Rectal smooth muscle tissue (tissue), 1 donor: ENCODE data around the gene TSHB.
"Not testable (repeated sequence)": the region's sequence is repeated elsewhere in the genome, so short reads cannot be mapped to it uniquely, and the experiment has no call there.

Source experiments
- H3K27ac ChIP-seq: one replicate; pipeline ENCODE4 v1.7.0; 2013; ENCODE audit warnings: low read depth, low read length, inconsistent platforms
- H3K27me3 ChIP-seq: one replicate; pipeline ENCODE4 v1.7.0; 2013; ENCODE audit warnings: low read length; ENCODE audit not compliant: control insufficient read depth, insufficient read depth
- H3K36me3 ChIP-seq: one replicate; pipeline ENCODE4 v1.7.0; 2013; ENCODE audit warnings: low read length; ENCODE audit not compliant: control insufficient read depth, insufficient read depth
- H3K4me1 ChIP-seq: one replicate; pipeline ENCODE4 v1.7.0; 2013; ENCODE audit warnings: low read length; ENCODE audit not compliant: control insufficient read depth, insufficient read depth
- H3K4me3 ChIP-seq: one replicate; pipeline ENCODE4 v1.7.0; 2013; ENCODE audit warnings: low read length
- H3K9ac ChIP-seq: one replicate; pipeline ENCODE4 v1.7.0; 2013; ENCODE audit warnings: low read length

TSHB gene

DNA sequence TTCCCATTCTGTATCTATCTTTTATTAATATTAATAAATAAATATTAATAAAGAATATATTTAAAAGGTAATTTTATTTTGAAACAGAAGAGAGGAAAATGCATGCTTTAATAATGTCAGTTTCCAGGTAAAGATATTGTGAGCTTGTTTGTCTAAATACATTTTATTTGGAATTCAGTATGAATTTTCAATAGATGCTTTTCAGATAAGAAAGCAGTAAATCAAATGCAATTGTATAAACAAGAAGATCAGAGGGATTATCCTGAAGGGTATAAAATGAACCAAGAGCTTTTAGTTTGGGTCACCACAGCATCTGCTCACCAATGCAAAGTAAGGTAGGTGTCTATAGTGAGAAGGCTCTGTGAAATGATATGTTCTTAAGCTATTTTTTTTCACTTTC, at the start of gene TSHB:
Gene TSHB (plus strand): TSS at position 301 of the 400 bp plus-strand sequence. CDS start 3,537 bp downstream, outside the sequence.
- no peak within 1 kb of the TSS for H3K27ac ChIP-seq
- H3K36me3 ChIP-seq = no peaks in the 10 kb centered on the region
- no peaks in the 10 kb centered on the region for H3K27me3 ChIP-seq

DNA sequence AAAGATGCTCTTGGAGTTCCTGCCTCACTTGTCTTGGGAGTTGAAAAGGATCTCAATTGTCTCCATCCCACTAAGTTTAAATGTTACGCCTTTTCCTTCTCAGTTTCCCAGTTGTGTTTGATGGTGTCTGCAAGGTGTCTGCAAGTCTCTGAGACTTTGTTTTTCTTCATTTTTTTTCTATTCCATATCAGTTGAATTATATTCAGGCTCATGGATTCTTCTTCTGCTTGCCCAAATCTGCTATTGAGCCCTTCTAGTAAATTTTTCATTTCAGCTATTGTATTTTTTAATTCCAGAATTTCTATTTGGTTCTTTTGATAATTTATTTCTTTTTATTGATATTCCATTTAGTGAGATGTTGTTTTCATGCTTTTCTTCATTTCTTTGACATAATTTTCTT, 47.4 kb upstream of the TSHB start:
- no peaks in the 10 kb centered on the region for H3K27me3 ChIP-seq
- no peak overlapping the region for H3K27ac ChIP-seq
- H3K4me1 ChIP-seq = no peaks in the 10 kb centered on the region
- no peaks in the 10 kb centered on the region for H3K36me3 ChIP-seq
- no peak overlapping the region for H3K9ac ChIP-seq
- H3K4me3 ChIP-seq = no peak overlapping the region

More for the DNA sequence above, at the start of gene TSHB:
- Histone ChIP-seq H3K9ac (no peak within 1 kb of the TSS), H3K4me1 (no peaks in the 10 kb centered on the region), H3K4me3 (no peak within 1 kb of the TSS)

DNA sequence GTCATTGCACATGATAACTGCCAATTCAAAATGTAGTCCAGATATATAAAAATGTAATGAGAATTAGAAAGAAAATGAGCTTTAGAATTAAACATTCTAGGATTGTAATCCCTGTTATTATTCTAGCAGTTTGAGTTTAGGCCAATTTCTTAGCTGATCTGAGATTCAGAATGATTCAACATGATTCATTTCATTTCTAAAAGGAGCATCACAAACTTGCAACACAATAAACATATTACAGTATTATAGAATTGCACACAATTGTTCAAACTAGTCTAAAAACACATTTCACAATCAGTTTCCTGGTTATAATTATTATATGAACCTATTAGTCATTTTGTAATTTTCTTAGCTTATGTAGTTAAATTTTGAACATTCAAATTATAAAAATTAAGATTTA, 43.3 kb upstream of the TSHB start:
- H3K9ac ChIP-seq = no peak overlapping the region
- H3K27ac ChIP-seq = no peak overlapping the region
- H3K4me1 ChIP-seq = no peaks in the 10 kb centered on the region
- no peaks in the 10 kb centered on the region for H3K36me3 ChIP-seq
- H3K4me3 ChIP-seq = no peak overlapping the region
- H3K27me3 ChIP-seq = no peaks in the 10 kb centered on the region

DNA sequence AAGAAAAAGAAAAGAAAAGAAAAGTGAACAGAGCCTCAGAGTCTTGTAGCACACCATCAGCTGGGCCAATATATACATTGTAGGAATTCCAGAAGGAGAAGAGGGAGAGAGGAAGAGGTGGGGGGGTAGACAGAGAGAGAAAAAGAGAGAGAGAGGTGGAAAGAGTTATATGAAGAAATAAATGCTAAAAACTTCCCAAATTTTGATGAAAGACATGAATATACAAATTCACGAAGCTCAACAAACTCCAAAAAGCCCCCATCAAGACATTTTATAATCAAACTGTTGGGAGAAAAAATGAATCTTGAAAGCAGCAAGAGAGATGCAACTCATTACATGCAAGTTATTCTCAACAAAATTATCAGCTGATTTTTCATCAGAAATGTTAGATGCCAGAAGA, 41.5 kb upstream of the TSHB start:
- H3K9ac ChIP-seq = no peak overlapping the region
- H3K4me1 ChIP-seq = no peaks in the 10 kb centered on the region
- H3K27ac ChIP-seq = no peak overlapping the region
- H3K4me3 ChIP-seq = no peak overlapping the region
- no peaks in the 10 kb centered on the region for H3K27me3 ChIP-seq
- H3K36me3 ChIP-seq = no peaks in the 10 kb centered on the region

DNA sequence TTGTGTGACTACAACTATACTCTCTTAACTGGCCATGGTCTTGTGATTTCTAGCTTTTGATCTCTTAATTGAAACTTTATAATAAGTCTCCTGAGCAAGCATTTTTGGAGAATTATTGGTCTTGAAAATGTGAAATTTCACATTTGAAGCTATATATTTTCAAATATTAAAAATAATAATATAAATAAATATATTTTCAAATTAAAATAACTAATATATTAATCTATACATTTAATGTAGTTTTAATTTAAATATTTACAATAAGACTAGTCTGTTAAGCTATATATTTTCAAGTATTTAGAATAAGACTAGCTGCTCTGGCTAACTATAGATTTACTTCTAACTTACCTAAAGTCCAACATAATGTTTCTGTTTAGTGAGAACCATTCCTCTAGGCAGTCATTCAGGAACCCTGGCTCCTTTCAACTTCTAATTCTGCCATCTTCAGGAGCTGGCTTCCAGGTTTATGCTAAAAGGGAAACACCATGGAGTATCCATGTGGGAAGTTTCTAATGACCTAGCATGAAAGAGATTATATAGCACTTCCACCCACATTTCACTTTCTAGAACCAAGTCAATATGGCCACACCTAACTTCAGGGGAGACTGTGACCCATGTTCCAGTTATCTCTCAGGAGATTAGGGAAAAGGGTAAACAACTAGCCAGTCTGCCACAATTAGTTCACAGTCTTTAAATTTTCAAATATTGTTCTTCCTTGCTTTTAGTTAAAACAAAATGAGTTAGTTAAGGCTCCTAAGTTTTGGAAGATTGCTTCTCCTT, 31.9 kb upstream of the TSHB start:
- H3K27me3 ChIP-seq = no peaks in the 10 kb centered on the region
- H3K4me3 ChIP-seq = no peak overlapping the region
- H3K36me3 ChIP-seq = no peaks in the 10 kb centered on the region
- no peaks in the 10 kb centered on the region for H3K4me1 ChIP-seq
- no peak overlapping the region for H3K9ac ChIP-seq
- H3K27ac ChIP-seq = no peak overlapping the region

DNA sequence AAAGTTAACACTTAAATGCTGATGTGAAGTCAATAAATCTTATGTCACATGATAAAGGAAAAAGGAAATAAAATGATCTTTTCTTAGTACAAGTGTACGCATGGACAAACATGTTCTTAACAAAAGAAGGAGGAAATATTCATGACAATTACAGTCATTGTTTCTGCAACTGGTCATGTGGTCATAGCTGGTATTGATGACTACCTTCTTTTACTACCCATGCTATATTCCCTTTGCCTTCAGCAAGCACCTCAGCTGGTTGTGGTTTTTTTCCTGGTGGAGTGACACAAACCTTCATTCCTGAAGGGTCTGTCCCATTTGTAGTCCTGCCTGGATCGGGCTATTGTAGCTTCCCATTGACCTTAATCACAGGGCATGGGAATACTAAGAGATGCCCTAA, 23.4 kb upstream of the TSHB start:
- H3K9ac ChIP-seq = no peak overlapping the region
- no peak overlapping the region for H3K4me3 ChIP-seq
- H3K36me3 ChIP-seq = no peaks in the 10 kb centered on the region
- no peaks in the 10 kb centered on the region for H3K4me1 ChIP-seq
- no peaks in the 10 kb centered on the region for H3K27me3 ChIP-seq
- H3K27ac ChIP-seq = no peak overlapping the region

DNA sequence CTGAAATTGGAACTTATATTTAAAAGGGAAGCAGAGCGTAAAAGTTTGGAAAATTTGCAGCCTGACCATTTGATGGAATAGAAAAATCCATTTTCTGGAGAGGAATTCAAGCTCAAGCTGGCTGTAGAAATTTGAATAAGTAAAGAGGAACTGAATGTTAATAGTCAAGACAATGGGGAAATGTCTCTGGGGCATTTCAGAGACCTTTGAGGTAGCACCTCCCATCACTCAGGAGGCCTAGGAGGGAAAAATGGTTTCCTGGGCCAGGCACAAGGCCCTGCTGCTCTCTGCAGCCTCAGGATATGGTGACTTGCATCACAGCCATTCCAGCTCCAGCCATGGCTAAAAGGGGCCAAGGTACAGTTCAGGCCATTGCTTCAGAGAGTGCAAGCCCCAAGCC, 17.6 kb upstream of the TSHB start:
- Histone ChIP-seq H3K4me1 (no peaks in the 10 kb centered on the region), H3K4me3 (no peak overlapping the region), H3K9ac (no peak overlapping the region), H3K36me3 (no peaks in the 10 kb centered on the region), H3K27me3 (no peaks in the 10 kb centered on the region), H3K27ac (no peak overlapping the region)

DNA sequence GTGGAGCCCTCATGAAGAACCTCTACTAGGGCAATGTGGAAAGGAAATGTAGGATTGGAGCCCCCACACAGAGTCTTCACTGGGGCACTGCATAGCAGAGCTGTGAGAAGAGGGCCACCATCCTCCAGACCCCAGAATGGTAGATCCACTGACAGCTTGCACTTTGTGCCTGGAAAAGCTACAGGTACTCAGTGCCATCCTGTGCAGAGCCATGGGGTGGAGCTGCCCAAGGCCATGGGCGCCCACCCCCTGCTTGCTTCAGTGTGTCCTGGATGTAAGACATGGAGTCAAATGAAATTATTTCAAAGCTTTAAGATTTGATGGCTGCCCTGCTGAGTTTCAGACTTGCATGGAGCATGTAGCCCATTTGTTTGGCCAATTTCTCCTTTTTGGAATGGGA, 17.2 kb upstream of the TSHB start:
- no peaks in the 10 kb centered on the region for H3K4me1 ChIP-seq
- no peaks in the 10 kb centered on the region for H3K36me3 ChIP-seq
- no peak overlapping the region for H3K9ac ChIP-seq
- no peak overlapping the region for H3K4me3 ChIP-seq
- H3K27me3 ChIP-seq = no peaks in the 10 kb centered on the region
- no peak overlapping the region for H3K27ac ChIP-seq

DNA sequence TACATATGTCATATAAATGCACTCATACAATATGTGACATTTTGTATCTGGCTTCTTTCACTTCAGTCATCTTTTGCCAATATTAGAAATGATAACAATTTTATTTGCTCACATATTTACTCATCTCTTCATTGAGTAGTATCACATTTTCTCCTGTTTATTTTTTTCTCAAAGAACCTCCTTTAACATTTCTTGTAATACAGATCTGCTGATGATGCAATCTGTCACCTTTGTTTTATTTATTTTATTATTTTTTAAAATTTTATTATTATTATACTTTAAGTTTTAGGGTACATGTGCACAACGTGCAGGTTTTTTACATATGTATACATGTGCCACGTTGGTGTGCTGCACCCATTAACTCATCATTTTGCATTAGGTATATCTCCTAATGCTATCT, 15.8 kb upstream of the TSHB start:
- Histone ChIP-seq H3K4me3 (no peak overlapping the region), H3K9ac (no peak overlapping the region), H3K27me3 (no peaks in the 10 kb centered on the region), H3K4me1 (no peaks in the 10 kb centered on the region), H3K27ac (no peak overlapping the region), H3K36me3 (no peaks in the 10 kb centered on the region)

DNA sequence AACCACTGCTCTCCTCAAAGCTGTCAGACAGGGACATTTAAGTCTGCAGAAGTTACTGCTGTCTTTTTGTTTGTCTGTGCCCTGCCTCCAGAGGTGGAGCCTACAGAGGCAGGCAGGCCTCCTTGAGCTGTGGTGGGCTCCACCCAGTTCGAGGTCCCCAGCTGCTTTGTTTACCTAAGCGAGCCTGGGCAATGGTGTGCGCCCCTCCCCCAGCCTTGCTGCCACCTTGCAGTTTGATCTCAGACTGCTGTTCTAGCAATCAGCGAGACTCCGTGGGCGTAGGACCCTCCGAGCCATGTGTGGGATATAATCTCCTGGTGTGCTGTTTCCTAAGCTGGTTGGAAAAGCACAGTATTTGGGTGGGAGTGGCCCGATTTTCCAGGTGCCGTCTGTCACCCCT, 10.1 kb upstream of the TSHB start:
- H3K36me3 ChIP-seq, H3K4me3 ChIP-seq, H3K4me1 ChIP-seq, H3K27me3 ChIP-seq, H3K27ac ChIP-seq, H3K9ac ChIP-seq: not testable (repeated sequence)

DNA sequence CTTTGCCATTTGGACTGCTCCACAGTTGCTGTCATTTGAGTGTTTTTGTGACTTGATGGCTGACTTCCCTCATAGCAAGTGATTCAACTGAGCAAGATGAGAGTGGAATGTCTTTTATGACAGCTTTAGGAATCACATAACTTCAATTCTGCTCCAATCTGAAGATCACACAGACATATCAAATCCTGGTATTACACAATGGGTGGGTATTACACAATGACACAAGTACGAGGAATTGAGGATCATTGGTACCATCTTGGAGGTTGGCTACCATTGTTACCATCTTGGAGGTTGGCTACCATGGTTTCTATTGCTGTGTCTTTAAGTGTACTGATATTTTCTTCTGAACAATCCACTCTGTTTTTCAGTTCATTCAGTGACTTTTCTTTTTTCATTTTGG, 8.5 kb upstream of the TSHB start:
- Histone ChIP-seq H3K9ac (no peak overlapping the region), H3K4me1 (no peaks in the 10 kb centered on the region), H3K36me3 (no peaks in the 10 kb centered on the region), H3K4me3 (no peak overlapping the region), H3K27me3 (no peaks in the 10 kb centered on the region), H3K27ac (no peak overlapping the region)

DNA sequence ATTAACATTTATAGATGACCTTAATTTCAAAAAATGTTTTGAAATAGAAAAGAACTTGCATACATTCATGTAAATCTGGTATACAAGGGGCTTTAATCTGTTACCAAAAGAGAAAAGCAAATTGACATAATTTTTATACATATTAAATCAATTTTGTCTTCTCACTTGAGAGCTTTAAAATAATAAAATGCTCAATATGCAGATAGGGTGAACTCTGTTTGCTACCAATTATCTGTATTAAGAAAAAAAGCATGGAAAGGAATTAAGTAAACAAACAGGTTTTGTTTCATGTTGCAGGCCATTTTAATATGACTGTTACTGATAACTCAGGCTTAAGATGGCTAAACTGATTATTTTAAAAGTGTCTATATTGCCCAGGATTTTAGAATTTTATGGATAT, 6.0 kb upstream of the TSHB start:
- Histone ChIP-seq H3K36me3 (no peaks in the 10 kb centered on the region), H3K27me3 (no peaks in the 10 kb centered on the region), H3K4me3 (no peak overlapping the region), H3K4me1 (no peaks in the 10 kb centered on the region), H3K9ac (no peak overlapping the region), H3K27ac (no peak overlapping the region)

DNA sequence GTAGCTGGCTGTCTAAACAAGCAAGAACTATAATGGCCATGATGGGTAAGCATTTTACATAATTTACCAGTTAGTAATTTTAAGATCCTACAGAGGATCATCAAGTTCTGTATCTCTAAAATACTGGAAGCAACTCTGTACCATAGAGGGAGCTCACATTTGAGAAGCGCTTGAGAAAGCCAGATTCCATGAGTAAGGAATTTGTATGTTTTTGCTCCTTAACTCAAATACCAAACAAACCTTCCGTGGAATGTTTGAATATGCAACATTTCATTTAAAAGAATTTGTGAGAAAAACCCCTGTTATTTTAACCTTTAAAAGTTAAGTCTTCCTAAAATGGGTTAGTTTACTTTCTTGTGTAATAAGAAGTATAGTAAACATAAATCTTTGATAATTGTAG, 2.0 kb downstream of the TSHB start:
- no peaks in the 10 kb centered on the region for H3K36me3 ChIP-seq
- H3K27me3 ChIP-seq = no peaks in the 10 kb centered on the region
- H3K27ac ChIP-seq = no peak overlapping the region
- H3K4me1 ChIP-seq = no peaks in the 10 kb centered on the region
- H3K4me3 ChIP-seq = no peak overlapping the region
- H3K9ac ChIP-seq = no peak overlapping the region
